Liver (tissue), 9 donors: ENCODE data around the gene LIPM. TPM values are rescaled to one million over a fixed set of nuclear protein-coding genes. Genes with fewer than 3 reads are reported as not detected.

Experiments used
- DNase-seq: peaks from one replicate; pipeline ENCODE4 v3.0.0-alpha.2; 2017; ENCODE audit warnings: low spot score
- H3K27ac ChIP-seq, 2 donors: one replicate each; pipeline ENCODE4 v1.7.0; 2013; ENCODE audit warnings: inconsistent platforms in 2 of 2, low read length in 2 of 2, control low read depth in 1 of 2, low read depth in 1 of 2, mild to moderate bottlenecking in 1 of 2
- H3K27me3 ChIP-seq, 4 donors: one replicate each; pipeline versions ENCODE4 v1.6.1 to v1.7.0; 2013; ENCODE audit warnings: low read length in 3 of 4, inconsistent platforms in 1 of 4, mild to moderate bottlenecking in 1 of 4, moderate library complexity in 1 of 4; ENCODE audit not compliant: control insufficient read depth in 4 of 4, insufficient read depth in 4 of 4
- H3K36me3 ChIP-seq, 4 donors: one replicate each; pipeline versions ENCODE4 v1.6.1 to v1.7.0; 2013; ENCODE audit warnings: low read length in 3 of 4, mild to moderate bottlenecking in 3 of 4, low read depth in 1 of 4, moderate library complexity in 1 of 4; ENCODE audit not compliant: control insufficient read depth in 4 of 4, insufficient read depth in 3 of 4
- H3K4me1 ChIP-seq, 4 donors: one replicate each; pipeline versions ENCODE4 v1.6.1 to v1.7.0; 2013; ENCODE audit warnings: low read length in 3 of 4, mild to moderate bottlenecking in 3 of 4, moderate library complexity in 1 of 4; ENCODE audit not compliant: control insufficient read depth in 4 of 4, insufficient read depth in 4 of 4
- H3K4me3 ChIP-seq, 3 donors: one replicate each; pipeline versions ENCODE4 v1.6.1 to v1.7.0; 2013; ENCODE audit warnings: low read length in 3 of 3, control low read depth in 1 of 3, low read depth in 1 of 3, mild to moderate bottlenecking in 1 of 3
- H3K9ac ChIP-seq, 2 donors: one replicate each; pipeline ENCODE4 v1.7.0; 2013; ENCODE audit warnings: low read length in 2 of 2, mild to moderate bottlenecking in 2 of 2, moderate library complexity in 2 of 2, control low read depth in 1 of 2, low read depth in 1 of 2
- H3K9me3 ChIP-seq, 4 donors: one replicate each; pipeline versions ENCODE4 v1.6.1 to v1.7.0; 2013; ENCODE audit warnings: low read length in 3 of 4; ENCODE audit not compliant: control insufficient read depth in 4 of 4
- ATF3 ChIP-seq: IDR thresholded peaks from 2 replicates; pipeline ENCODE4 v1.6.1; 2016; ENCODE audit warnings: antibody characterized with exemption
- CTCF ChIP-seq: fragments of 150-350 bp; IDR thresholded peaks from 2 replicates; pipeline ENCODE4 v1.5.1; 2017; ENCODE audit warnings: improper control_type of control experiment, low read depth, low read length; ENCODE audit not compliant: missing input control
- EGR1 ChIP-seq, 2 donors: IDR thresholded peaks; 2 replicates each; pipeline ENCODE4 v1.6.1; 2016 to 2018; ENCODE audit warnings: antibody characterized with exemption in 2 of 2, low read depth in 2 of 2
- FOXA1 ChIP-seq: IDR thresholded peaks from 2 replicates; pipeline ENCODE4 v1.6.1; 2016; ENCODE audit warnings: antibody characterized with exemption
- FOXA2 ChIP-seq: IDR thresholded peaks from 2 replicates; pipeline ENCODE4 v1.6.1; 2016; ENCODE audit warnings: antibody characterized with exemption
- GABPA ChIP-seq, 2 donors: IDR thresholded peaks in 1 of 2; conservative IDR thresholded peaks in 1 of 2; 2 replicates each; pipeline ENCODE4 v1.6.1; 2016; ENCODE audit warnings: antibody characterized with exemption in 2 of 2, mild to moderate bottlenecking in 1 of 2, moderate library complexity in 1 of 2
- HNF4A ChIP-seq, 2 donors: conservative IDR thresholded peaks; 2 replicates each; pipeline ENCODE4 v1.6.1; 2016; ENCODE audit warnings: antibody characterized with exemption in 2 of 2, mild to moderate bottlenecking in 2 of 2
- HNF4G ChIP-seq: IDR thresholded peaks from 2 replicates; pipeline ENCODE4 v1.6.1; 2016; ENCODE audit warnings: antibody characterized with exemption
- JUND ChIP-seq, 2 donors: IDR thresholded peaks; 2 replicates each; pipeline ENCODE4 v1.6.1; 2016; ENCODE audit warnings: antibody characterized with exemption in 2 of 2
- MAX ChIP-seq: IDR thresholded peaks from 2 replicates; pipeline ENCODE4 v1.6.1; 2016; ENCODE audit warnings: antibody characterized with exemption
- NR2F2 ChIP-seq: IDR thresholded peaks from 2 replicates; pipeline ENCODE4 v1.6.1; 2016; ENCODE audit warnings: antibody characterized with exemption
- RAD21 ChIP-seq, 2 donors: IDR thresholded peaks; 2 replicates each; pipeline ENCODE4 v1.6.1; 2016; ENCODE audit warnings: antibody characterized with exemption in 2 of 2, mild to moderate bottlenecking in 2 of 2
- SP1 ChIP-seq: IDR thresholded peaks from 2 replicates; pipeline ENCODE4 v1.6.1; 2018; ENCODE audit warnings: antibody characterized with exemption, mild to moderate bottlenecking
- YY1 ChIP-seq: IDR thresholded peaks from 2 replicates; pipeline ENCODE4 v1.6.1; 2016; ENCODE audit warnings: antibody characterized with exemption, mild to moderate bottlenecking
- WGBS: extraction: QIAGEN DNeasy Blood & Tissue Kit; methylation state at CpG from one replicate; pipeline ENCODE4 v1.1.7; 2013; 5-methylcytosine and 5-hydroxymethylcytosine counted together
- polyA plus RNA-seq, 2 donors: library from polyadenylated mRNA; stranded (reverse) in 1 of 2; unstranded in 1 of 2; fragments of 200-250 nt in 1 of 2; fragments of >200 nt in 1 of 2; fragmentation: Nextera tagmentation in 1 of 2; extraction: Ambion mirVana in 1 of 2; gene quantifications; one replicate each; pipeline versions ENCODE4 v1.2.1 to v1.2.3, GENCODE V29; 2013 to 2015
- total RNA-seq, 2 donors: library from RNA; depleted of rRNA; stranded (reverse); fragments of >200 nt; gene quantifications; one replicate each; pipeline ENCODE4 v1.2.3, GENCODE V29; 2014
- TF ChIP-seq, protein P1 (sequence below): IDR thresholded peaks from 2 replicates; pipeline ENCODE4 v1.6.1; 2016; ENCODE audit warnings: antibody characterized with exemption
- TF ChIP-seq, protein P2 (sequence below): IDR thresholded peaks from 2 replicates; pipeline ENCODE4 v1.6.1; 2016; ENCODE audit warnings: antibody characterized with exemption, mild to moderate bottlenecking
- donor health status: healthy.
- donor health status: healthy.
- donor health status: healthy.
- donor health status: healthy.
- donor health status: healthy.

LIPM gene
- total and polyA plus RNA-seq, 4 donors: not detected

DNA sequence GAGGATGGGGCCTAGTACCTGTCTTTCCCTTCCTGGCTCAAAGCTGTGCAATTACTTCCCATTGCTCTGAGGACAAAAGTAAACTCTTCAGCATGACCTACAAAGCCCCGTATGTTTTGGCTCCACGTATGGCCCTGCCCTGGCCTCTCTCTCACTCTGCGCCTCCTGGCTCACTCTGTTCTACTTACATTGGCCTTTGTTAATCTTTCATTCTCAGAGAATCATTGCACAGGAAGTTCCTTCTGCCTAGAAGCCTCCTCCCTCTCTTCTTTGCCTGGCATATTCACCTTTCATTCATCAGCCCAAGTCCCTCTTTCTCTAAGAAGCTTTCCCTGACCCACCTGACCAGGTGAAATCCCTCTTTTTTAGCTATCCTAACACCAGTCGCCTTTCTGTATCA lies 23.9 kb downstream of the LIPM start:
- Histone ChIP-seq H3K36me3 (no peaks in the 10 kb centered on the region), H3K4me3 (no peak overlapping the region), H3K4me1 (peaks cover 0 to 4% (median 1%) of the 10 kb centered on the region in 4 donors), H3K27ac (no peak overlapping the region), H3K27me3 (no peaks in the 10 kb centered on the region), H3K9me3 (no peaks in the 10 kb centered on the region), H3K9ac (no peak overlapping the region)
- no peak for TF ChIP-seq FOXA1
- TF ChIP-seq, protein P1, sequence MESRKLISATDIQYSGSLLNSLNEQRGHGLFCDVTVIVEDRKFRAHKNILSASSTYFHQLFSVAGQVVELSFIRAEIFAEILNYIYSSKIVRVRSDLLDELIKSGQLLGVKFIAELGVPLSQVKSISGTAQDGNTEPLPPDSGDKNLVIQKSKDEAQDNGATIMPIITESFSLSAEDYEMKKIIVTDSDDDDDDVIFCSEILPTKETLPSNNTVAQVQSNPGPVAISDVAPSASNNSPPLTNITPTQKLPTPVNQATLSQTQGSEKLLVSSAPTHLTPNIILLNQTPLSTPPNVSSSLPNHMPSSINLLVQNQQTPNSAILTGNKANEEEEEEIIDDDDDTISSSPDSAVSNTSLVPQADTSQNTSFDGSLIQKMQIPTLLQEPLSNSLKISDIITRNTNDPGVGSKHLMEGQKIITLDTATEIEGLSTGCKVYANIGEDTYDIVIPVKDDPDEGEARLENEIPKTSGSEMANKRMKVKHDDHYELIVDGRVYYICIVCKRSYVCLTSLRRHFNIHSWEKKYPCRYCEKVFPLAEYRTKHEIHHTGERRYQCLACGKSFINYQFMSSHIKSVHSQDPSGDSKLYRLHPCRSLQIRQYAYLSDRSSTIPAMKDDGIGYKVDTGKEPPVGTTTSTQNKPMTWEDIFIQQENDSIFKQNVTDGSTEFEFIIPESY: no peak
- no peak for TF ChIP-seq HNF4G
- no peak for TF ChIP-seq HNF4A (conservative IDR thresholded peaks at IDR 0.05)
- TF ChIP-seq GABPA (IDR thresholded peaks at IDR 0.05 in 1 of 2, conservative IDR thresholded peaks at IDR 0.05 in 1 of 2): no peak
- TF ChIP-seq NR2F2: no peak
- no peak for TF ChIP-seq MAX
- TF ChIP-seq CTCF: no peak
- no peak for TF ChIP-seq EGR1 (IDR thresholded peaks at IDR 0.05; ENCODE audit: low read depth in 2 of 2)
- TF ChIP-seq ATF3: no peak
- TF ChIP-seq FOXA2: no peak
- TF ChIP-seq SP1: no peak
- TF ChIP-seq YY1: no peak
- WGBS: 78% methylated on average over 4 of the region's 4 CpGs
- DNase-seq: no peak

- Histone ChIP-seq H3K27me3 (no peaks in the 10 kb centered on the region), H3K9ac (no peak overlapping the region), H3K27ac (no peak overlapping the region), H3K4me1 (peaks cover 0 to 4% (median 1%) of the 10 kb centered on the region in 4 donors), H3K9me3 (no peaks in the 10 kb centered on the region), H3K36me3 (no peaks in the 10 kb centered on the region), H3K4me3 (no peak overlapping the region)
- TF ChIP-seq RAD21 (IDR thresholded peaks at IDR 0.05): no peak
- no peak for TF ChIP-seq YY1
- no peak for TF ChIP-seq HNF4G
- no peak for TF ChIP-seq CTCF
- TF ChIP-seq GABPA (IDR thresholded peaks at IDR 0.05 in 1 of 2, conservative IDR thresholded peaks at IDR 0.05 in 1 of 2): no peak
- no peak for TF ChIP-seq HNF4A (conservative IDR thresholded peaks at IDR 0.05)
- TF ChIP-seq ATF3: no peak
- no peak for TF ChIP-seq SP1
- TF ChIP-seq, protein P2, sequence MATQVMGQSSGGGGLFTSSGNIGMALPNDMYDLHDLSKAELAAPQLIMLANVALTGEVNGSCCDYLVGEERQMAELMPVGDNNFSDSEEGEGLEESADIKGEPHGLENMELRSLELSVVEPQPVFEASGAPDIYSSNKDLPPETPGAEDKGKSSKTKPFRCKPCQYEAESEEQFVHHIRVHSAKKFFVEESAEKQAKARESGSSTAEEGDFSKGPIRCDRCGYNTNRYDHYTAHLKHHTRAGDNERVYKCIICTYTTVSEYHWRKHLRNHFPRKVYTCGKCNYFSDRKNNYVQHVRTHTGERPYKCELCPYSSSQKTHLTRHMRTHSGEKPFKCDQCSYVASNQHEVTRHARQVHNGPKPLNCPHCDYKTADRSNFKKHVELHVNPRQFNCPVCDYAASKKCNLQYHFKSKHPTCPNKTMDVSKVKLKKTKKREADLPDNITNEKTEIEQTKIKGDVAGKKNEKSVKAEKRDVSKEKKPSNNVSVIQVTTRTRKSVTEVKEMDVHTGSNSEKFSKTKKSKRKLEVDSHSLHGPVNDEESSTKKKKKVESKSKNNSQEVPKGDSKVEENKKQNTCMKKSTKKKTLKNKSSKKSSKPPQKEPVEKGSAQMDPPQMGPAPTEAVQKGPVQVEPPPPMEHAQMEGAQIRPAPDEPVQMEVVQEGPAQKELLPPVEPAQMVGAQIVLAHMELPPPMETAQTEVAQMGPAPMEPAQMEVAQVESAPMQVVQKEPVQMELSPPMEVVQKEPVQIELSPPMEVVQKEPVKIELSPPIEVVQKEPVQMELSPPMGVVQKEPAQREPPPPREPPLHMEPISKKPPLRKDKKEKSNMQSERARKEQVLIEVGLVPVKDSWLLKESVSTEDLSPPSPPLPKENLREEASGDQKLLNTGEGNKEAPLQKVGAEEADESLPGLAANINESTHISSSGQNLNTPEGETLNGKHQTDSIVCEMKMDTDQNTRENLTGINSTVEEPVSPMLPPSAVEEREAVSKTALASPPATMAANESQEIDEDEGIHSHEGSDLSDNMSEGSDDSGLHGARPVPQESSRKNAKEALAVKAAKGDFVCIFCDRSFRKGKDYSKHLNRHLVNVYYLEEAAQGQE: no peak
- no peak for TF ChIP-seq JUND (IDR thresholded peaks at IDR 0.05)
- no peak for TF ChIP-seq FOXA2
- TF ChIP-seq EGR1 (IDR thresholded peaks at IDR 0.05; ENCODE audit: low read depth in 2 of 2): no peak
- TF ChIP-seq NR2F2: no peak
- 94% methylated on average over 2 of the region's 2 CpGs for WGBS
- DNase-seq: no peak
Observed at GRCh38 chr10:88827671-88828070, 25.1 kb downstream of the LIPM start.
